ENCODE results near the gene SLC6A8.

SLC6A8 gene

DNA sequence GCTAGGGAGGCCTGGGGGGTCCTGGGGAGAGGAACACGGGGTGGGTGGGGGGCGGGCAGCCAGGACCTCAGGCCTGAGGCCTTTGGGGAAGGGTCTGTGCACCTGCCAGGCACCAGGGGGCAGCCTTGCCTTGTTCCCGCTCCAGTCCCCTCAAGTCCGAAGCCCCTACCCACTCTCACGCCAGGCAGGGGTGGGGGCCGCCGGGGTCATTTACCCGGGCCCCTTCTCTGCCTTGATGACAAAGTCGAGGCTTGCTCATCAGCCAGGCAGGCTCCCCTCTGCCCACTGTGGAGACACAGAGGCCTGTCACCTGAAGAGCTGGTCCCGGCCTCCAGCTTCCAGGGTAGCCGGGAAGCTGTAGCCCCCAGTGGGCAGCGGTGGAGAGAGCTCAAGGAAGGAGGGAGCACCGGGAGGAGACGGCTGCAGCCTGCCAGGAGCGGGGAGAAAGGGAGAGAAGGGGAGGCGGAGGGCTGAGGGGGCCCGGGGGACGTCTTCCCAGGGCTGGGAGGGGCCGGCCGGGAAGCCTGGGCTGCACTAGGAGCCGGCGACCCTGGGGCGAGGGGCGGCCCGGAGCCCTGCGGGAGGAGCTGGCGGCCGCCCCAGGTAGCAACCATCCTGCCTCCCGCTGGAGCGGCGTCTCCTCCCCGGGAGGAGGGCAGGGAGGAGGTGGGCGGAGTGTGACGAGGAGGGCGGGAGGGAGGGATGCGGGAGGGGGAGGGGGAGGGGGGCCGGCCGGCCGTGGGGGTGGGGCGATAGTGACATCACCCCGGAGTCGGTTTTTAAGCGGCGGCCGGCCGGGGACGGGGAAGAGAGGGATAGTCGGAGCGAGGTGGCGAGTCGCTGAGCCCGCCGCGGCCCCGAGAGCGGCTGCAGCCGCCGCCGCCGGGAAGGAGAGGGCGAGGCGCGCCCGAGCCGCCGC is at the start of gene SLC6A8:
SLC6A8 (plus strand) TSS at position 806 of the 919 bp plus-strand sequence. CDS start 649 bp downstream, outside the sequence.
- DNase-seq (ENCODE audit: low read depth, low spot score) = peak; percentile 88

DNA sequence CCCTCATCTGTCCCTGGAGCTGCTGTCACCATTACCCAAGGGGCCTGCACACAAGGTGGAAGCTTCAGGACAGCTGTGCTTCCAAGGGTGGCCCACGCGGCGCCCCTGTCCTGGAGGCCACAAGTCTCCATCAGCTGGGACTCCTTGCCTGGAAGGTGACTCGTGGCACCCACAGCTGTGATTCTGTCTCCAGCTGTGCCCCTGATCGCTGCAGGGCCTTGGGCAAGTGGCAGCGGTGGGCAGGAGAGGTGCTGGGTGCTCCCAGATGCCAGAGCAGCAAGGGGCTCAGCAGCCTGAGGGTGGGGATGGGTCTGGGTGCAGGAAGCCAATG is 49.7 kb upstream of the SLC6A8 start:
- no peak for DNase-seq (ENCODE audit: low read depth, low spot score)

DNA sequence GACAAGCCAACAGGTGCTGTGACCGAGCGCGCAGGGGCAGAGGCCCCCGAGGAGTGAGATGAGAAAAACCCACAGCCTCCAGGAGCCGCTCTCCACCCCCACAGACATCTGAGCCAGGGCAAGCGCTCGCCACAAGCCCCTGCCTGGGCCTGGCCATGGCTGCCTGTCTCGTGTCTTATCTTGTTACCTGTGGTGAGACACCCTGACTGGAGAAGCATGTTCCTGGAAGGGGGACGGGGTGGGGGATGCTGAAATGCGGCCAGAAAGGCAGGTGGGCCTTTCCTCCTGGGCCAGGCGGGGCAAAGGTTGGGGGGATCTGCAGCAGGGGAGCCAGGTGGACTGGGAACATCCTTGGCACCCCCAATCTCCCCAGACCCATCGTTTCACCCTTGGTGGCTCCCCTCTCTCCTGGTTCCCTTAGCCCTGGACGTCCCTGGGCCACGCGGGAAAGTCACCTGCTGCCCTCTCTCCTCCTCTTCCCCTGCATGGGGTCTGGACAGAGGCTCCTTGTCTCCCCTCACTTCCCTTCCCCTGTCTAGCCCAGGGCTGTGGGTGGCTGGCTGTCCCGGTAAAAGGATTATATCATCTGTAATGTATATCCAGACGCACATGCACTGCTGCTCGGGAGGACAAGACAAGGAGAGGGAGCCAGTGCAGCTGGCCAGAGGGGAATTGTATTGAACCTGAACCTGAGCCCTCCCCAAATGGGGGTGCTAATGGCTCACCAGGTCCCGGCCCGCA is 49.1 kb upstream of the SLC6A8 start:
- no peak for DNase-seq (ENCODE audit: low read depth, low spot score)

DNA sequence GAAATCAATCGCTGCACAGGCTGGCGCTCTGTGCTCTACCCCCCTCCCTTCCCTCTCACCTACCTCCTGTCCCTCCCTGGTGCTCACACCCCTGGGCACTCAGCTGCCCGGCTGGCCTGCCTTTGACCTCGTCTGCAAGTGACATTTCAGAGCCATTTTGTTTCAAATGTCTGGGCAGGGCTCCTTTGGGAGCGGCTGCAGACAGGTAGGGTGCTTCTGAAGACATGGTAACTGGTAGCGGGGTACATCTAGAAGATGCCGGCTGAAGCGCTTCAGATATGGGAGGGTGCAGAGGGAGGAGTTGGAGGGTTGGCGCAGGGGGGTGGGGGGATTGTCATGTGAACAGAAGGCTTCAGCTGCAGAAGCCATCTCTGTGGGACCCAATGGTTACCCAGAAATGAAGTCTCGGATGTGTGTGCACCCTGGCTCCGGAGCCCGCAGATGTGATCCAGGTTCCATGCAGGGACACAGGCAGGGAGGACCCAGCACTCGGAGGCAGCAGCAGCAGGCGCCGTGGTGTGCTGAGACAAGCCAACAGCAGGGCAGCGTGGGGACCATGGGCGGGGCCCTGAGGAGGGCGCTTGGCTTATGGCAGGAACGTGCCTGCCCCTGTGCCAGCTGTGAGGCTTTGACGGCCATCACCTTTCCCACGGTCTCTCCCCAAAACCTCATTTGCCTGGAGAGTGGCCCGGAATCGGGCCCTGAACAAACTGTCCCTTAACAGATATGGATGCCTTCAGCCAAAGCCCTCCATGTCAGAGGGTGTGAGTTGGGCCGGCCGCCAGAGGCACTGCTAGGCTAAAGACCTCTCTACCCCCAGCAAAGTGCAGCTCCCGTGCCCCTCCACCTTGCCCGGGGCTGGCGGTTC is 48.3 kb upstream of the SLC6A8 start:
- DNase-seq (ENCODE audit: low read depth, low spot score) = no peak

DNA sequence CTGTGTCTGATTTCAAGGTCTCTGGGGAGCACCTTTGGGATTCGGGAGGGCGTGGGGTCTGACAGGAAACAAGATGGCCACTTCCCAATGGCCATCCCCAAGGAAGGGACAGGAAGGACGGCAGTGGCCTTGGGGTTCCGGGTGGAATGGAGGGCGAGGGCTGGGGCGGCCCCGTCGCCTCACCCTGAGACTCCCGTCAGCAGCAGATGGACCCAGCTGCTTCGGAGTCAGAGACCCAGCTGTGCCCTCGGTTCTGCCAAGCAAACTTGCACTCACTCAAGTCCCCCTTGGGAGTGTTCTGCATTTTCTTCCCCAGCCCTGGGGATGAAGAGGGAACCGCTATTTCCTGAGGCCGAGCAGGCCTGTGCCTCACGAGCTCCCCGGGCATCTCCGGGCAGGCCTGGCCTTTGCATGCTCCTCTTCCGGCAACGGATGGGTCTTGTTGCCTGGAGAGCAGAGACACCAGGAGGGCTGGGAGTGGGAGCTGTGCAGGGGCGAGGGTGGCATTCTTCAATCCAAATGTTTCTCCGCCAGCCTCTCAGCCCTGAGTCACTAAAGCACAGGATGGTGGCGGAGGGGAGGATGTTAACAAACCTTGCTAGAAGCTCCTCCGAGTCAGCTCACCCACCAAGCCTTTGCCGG is 47.6 kb upstream of the SLC6A8 start:
- DNase-seq (ENCODE audit: low read depth, low spot score) = no peak

DNA sequence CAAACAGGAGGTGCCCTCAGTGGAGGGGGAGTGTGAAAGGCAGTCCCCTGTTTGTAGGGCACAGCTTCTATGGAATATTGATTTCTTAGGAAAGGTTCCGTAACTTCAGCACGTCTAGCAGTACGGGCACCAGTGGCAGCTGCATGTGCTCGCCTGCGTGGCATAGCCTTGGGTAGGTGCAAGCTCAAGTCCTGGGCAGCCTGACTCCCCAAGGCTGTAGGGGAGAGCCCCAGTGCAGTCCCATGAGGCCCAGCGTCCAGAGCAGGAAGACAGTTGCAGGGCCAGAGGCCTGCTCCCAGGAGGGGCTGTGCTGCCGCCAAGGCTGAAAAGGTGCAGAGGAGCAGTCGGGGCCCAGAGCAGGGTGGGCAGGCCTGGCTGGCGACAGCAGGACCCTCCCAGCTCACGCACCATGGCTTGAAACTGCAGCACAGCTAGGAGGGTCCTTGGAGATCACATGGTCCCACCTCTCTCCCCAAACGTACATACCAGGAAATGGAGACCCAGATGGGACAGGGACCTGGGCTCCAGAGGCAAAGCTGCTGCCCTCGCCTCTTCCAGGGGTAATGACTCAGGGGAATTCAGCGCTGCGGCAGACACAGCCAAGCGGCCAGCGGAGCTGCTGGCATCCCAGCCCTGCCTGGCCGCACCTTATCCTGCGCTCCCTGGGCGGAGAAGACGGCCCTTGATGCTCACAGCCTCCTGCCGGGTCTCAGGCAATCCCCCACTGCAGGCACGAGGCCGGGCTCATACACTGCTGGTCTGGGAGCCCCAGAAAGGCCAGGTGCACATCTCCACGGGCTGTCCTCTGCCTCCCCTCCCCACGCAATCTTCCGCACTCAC is 46.8 kb upstream of the SLC6A8 start:
- DNase-seq (ENCODE audit: low read depth, low spot score) = peak; percentile 57

GRCh38 chrX:153641627-153642026 is 46.1 kb upstream of the SLC6A8 start:
- DNase-seq (ENCODE audit: low read depth, low spot score) = peak; percentile 54

- DNase-seq (ENCODE audit: low read depth, low spot score) = peak; percentile 46
Observed at GRCh38 chrX:153642051-153642654, 45.6 kb upstream of the SLC6A8 start.

GRCh38 chrX:153642655-153643430 is 44.9 kb upstream of the SLC6A8 start:
- DNase-seq (ENCODE audit: low read depth, low spot score) = no peak

- peak; percentile 40 for DNase-seq (ENCODE audit: low read depth, low spot score)
Observed at GRCh38 chrX:153643431-153644351, 44.0 kb upstream of the SLC6A8 start.

GRCh38 chrX:153644356-153645125 is 43.2 kb upstream of the SLC6A8 start:
- DNase-seq (ENCODE audit: low read depth, low spot score) = peak; percentile 56

GRCh38 chrX:153645151-153645550 is 42.6 kb upstream of the SLC6A8 start:
- DNase-seq (ENCODE audit: low read depth, low spot score) = no peak

DNA sequence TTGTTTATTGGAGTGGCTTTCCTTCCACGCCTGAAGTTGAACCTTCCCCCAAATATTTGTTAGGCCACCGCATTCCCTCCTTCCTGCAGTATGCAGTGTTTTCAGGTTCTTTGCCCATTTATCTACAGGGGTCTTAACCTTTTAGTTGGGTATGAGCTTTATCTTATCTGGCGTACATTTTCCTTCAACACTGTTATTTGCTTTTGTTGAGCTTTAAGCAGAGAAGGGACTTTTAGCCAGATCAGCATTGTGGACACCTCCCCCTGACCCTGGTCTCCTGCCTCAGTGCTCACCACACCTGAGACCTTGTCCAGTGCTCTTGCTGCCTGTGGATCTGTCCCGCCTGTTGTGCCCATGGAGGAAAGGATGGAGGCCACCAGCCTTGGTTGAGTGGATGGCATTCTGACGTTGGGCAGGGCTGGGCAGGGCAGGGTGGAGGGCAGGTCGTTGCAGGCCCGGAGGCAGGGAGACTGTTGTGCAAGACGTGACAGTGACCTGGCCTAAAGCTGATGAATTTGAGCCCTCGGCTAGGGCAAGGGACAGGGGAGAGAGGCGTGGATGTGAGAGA is 41.7 kb upstream of the SLC6A8 start:
- DNase-seq (ENCODE audit: low read depth, low spot score) = no peak

GRCh38 chrX:153646620-153647373 is 40.9 kb upstream of the SLC6A8 start, which contains the start of gene DUSP9:
TSS of gene DUSP9 (plus strand) at chrX:153647203. CDS start at chrX:153647954, 751 bp downstream.
- DNase-seq (ENCODE audit: low read depth, low spot score) = peak; percentile 58

- no peak for DNase-seq (ENCODE audit: low read depth, low spot score)
Observed at GRCh38 chrX:153647461-153648357, 40.0 kb upstream of the SLC6A8 start.
